ENCODE measurements around the gene GPR35.

DNA sequence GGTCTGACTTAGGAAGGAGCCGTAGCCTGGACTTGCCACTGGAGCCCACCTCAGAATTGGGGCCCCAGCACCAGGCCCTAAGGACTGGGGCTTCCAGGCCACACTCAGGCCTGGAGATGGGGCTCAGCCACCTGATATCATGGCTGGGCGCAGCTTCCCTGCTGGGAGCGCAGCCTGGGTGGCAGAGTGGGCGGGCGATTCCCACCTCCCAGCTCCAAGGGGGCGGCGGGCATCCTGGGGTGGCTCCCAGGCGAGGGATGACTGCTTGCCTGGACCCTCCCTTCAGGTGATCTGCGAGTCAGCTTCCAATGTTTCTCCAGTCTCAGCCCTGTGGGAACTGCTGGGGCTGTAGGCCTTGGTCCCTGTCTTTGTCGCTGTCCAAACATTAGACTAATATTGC is 20.1 kb downstream of the GPR35 start:
- no peak for TF ChIP-seq POLR2AphosphoS5 (IDR thresholded peaks at IDR 0.05)
- TF ChIP-seq, protein P1, sequence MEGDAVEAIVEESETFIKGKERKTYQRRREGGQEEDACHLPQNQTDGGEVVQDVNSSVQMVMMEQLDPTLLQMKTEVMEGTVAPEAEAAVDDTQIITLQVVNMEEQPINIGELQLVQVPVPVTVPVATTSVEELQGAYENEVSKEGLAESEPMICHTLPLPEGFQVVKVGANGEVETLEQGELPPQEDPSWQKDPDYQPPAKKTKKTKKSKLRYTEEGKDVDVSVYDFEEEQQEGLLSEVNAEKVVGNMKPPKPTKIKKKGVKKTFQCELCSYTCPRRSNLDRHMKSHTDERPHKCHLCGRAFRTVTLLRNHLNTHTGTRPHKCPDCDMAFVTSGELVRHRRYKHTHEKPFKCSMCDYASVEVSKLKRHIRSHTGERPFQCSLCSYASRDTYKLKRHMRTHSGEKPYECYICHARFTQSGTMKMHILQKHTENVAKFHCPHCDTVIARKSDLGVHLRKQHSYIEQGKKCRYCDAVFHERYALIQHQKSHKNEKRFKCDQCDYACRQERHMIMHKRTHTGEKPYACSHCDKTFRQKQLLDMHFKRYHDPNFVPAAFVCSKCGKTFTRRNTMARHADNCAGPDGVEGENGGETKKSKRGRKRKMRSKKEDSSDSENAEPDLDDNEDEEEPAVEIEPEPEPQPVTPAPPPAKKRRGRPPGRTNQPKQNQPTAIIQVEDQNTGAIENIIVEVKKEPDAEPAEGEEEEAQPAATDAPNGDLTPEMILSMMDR (IDR thresholded peaks at IDR 0.05): no peak
- no peak for TF ChIP-seq POLR2A (IDR thresholded peaks at IDR 0.05)
